Choroid plexus epithelial cell (primary cell): ENCODE measurements around the gene IKBKE.

ENCODE experiments used
- DNase-seq: peaks from one replicate; pipeline ENCODE4 v3.0.0-alpha.2; 2010; ENCODE audit warnings: low read depth
- H3K4me3 ChIP-seq: 2 replicates; pipeline ENCODE4 v1.5.1; 2011; ENCODE audit warnings: low read depth, mild to moderate bottlenecking, control low read depth, low read length, moderate library complexity
- CTCF ChIP-seq: conservative IDR thresholded peaks from 2 replicates; pipeline ENCODE4 v1.5.1; 2011; ENCODE audit warnings: low read depth, mild to moderate bottlenecking, control low read depth, inconsistent platforms, low read length, moderate library complexity

IKBKE gene

DNA sequence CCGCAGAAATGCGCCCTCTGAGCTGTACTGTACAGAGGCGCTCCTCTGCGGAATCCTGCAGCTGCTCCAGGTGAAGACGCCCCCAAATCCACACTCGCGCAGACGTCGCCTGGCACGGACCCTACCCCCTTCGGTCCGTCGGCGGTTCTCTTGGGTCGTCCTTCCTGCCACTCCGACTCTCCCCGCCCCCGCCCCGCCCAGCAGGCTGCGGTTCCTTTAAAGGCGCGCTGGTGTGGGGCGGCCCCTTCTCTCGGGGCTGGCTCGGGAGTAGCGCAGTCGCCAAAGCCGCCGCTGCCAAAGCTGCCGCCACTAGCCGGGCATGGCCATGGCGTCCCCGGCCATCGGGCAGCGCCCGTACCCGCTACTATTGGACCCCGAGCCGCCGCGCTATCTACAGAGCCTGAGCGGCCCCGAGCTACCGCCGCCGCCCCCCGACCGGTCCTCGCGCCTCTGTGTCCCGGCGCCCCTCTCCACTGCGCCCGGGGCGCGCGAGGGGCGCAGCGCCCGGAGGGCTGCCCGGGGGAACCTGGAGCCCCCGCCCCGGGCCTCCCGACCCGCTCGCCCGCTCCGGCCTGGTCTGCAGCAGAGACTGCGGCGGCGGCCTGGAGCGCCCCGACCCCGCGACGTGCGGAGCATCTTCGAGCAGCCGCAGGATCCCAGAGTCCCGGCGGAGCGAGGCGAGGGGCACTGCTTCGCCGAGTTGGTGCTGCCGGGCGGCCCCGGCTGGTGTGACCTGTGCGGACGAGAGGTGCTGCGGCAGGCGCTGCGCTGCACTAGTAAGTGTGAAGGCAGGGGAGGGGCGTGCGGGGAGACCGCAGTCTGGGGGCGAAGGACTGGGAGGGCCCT is 37.2 kb downstream of the IKBKE start, which contains the start of gene RASSF5:
TSS of gene RASSF5 (plus strand) at position 248 of the 846 bp plus-strand sequence. CDS start at position 320, 72 bp downstream.
- DNase-seq = peak; percentile 65
- TF ChIP-seq CTCF = no peak
- peak within 1 kb of the TSS; percentile 61 for H3K4me3 ChIP-seq

DNA sequence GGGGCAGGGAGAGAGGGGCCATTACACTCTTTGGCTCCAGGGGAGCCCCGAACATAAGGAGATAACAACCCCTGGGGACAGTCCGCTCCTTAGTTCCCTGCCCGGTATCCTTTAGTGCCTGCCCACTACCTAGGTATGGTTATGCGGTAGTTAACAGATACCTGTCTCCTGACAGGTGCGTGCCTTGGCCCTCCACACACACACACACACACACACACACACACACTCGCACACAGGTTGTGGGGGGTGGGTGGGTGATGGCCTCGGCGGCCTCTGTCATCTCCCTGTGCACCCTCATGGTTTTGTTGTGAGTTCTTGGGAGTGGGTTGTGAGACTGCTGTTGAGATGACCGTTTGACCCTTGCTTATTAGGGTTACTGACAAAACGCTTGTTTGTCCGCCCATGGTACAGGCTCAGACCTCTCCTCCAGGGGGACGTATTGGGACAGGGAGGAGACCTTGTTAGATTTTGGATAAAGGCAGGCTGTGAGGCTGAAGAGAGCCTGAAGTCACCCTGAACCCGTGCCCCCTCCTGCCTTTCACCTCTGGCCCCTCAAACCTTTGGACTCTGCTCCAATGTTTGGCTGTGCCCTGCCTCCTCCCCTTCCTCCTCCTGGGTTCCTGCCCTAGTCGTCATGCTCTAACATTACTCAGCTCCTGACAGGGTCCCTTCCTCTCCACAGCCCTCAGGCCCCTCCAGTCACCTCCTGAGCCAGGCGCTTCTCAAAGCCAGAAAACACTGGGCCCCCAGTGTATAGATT is 38.0 kb downstream of the IKBKE start:
- DNase-seq = no peak

GRCh38 chr1:206508956-206509355 is 38.7 kb downstream of the IKBKE start:
- TF ChIP-seq CTCF = no peak
- no peak overlapping the region for H3K4me3 ChIP-seq
- DNase-seq = peak; percentile 57

More for the DNA sequence above, 38.0 kb downstream of the IKBKE start:
- no peak for TF ChIP-seq CTCF
- peak overlapping the region; percentile 61 for H3K4me3 ChIP-seq

- no peak for TF ChIP-seq CTCF
- DNase-seq = no peak
- H3K4me3 ChIP-seq = no peak overlapping the region
Measured at GRCh38 chr1:206509612-206510257, 39.5 kb downstream of the IKBKE start.

DNA sequence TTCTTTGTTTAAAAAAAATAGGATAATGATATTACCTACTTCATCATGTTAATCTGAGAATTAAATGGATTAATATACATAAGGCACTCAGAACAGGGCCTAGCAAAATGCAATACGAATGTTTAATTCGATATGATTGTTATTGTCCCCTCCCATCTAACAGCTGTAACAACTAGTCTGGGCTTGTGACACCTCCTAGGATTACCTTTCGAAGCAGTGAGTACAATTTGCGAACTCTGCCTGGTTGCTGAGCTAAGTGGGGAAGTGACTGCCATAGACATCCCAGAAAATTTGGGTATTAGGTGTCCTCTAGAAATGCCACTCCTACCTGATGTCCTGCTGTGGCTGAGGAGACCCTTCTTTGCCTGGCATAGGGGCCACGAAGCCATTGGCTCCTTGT is 40.1 kb downstream of the IKBKE start:
- no peak overlapping the region for H3K4me3 ChIP-seq
- TF ChIP-seq CTCF = no peak
- no peak for DNase-seq

DNA sequence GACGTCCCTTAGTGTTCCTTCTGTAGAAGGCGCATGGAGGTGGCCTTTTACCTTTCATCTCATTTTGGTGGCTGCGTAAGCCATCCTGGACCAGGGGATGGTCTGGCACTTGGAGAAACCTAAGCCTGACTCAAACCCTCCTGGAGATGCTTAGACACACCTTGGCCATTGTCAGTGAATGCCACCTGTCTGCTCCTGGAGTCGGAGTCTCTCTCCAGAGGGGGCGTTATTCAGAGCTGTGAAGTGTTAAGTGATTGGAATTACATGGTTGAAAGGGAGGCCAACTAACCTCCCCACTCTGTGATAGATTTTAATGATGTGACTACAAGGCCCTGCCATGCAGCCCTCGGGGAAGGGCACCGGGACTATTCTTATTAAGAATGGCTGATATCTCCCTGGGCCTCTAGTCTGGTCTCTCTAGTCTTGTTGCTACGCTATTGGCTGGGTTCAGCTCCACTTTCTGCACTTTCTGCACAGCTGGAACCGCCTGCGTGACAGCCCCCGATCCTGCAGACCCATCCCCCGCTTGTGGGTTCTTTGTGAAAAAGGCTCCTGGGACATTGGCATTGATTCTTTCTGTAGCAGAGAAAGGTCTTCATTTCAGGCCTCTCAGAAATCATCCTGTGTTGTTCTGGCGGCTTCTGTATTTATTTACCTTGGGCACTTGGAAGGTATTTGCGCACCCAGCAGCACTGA is 41.2 kb downstream of the IKBKE start:
- no peak for DNase-seq
- no peak overlapping the region for H3K4me3 ChIP-seq
- no peak for TF ChIP-seq CTCF
